ENCODE data around the gene GEMIN4.

- TF ChIP-seq CTCF (tag by site-specific recombination; IDR thresholded peaks at IDR 0.05) = no peak
- no peak for TF ChIP-seq ZBTB7A (tag by site-specific recombination; IDR thresholded peaks at IDR 0.05; ENCODE audit: low read depth)
- TF ChIP-seq ZNF23 (tag by site-specific recombination; IDR thresholded peaks at IDR 0.05; ENCODE audit: borderline replicate concordance) = no peak
- no peak for TF ChIP-seq ZBTB49 (tag by site-specific recombination; IDR thresholded peaks at IDR 0.05; ENCODE audit: low read depth)
- TF ChIP-seq ZBTB48 (tag by site-specific recombination; IDR thresholded peaks at IDR 0.05) = no peak
These were observed 45.3 kb upstream of the GEMIN4 start for GRCh38 chr17:797236-797840.
